Lung (tissue), 12 donors: ENCODE measurements around the gene VEZT. TPM values are rescaled to one million over a fixed set of nuclear protein-coding genes. Genes with fewer than 3 reads are reported as not detected.

ENCODE experiments used
- ATAC-seq: fragments of 200-7000 bp; cut with Tn5 transposase; one replicate; pipeline ENCODE4 v1.9.1; 2020; ENCODE audit warnings: moderate number of reproducible peaks; ENCODE audit not compliant: insufficient read depth, low FRiP score
- DNase-seq, 3 donors: peaks; one replicate each; pipeline ENCODE4 v3.0.0-alpha.2; 2013 to 2017
- H3K27ac ChIP-seq, 2 donors: one replicate each; pipeline ENCODE4 v1.5.1; 2013; ENCODE audit warnings: mild to moderate bottlenecking in 2 of 2, moderate library complexity in 2 of 2, control low read depth in 1 of 2, inconsistent platforms in 1 of 2, low read depth in 1 of 2, low read length in 1 of 2
- H3K27me3 ChIP-seq, 3 donors: one replicate each; pipeline ENCODE4 v1.5.1; 2013; ENCODE audit warnings: low read length in 2 of 3; ENCODE audit not compliant: control insufficient read depth in 3 of 3, insufficient read depth in 3 of 3
- H3K36me3 ChIP-seq, 4 donors: one replicate each; pipeline ENCODE4 v1.5.1; 2013; ENCODE audit warnings: low read length in 4 of 4, mild to moderate bottlenecking in 1 of 4, moderate library complexity in 1 of 4; ENCODE audit not compliant: control insufficient read depth in 4 of 4, insufficient read depth in 4 of 4
- H3K4me1 ChIP-seq, 5 donors: one replicate each; pipeline ENCODE4 v1.5.1; 2013; ENCODE audit warnings: low read length in 5 of 5, mild to moderate bottlenecking in 2 of 5, moderate library complexity in 1 of 5; ENCODE audit not compliant: control insufficient read depth in 5 of 5, insufficient read depth in 5 of 5
- H3K4me3 ChIP-seq: one replicate; pipeline ENCODE4 v1.5.1; 2013; ENCODE audit warnings: mild to moderate bottlenecking, control low read depth, moderate library complexity
- H3K9ac ChIP-seq, 2 donors: one replicate each; pipeline ENCODE4 v1.5.1; 2013; ENCODE audit warnings: low read length in 2 of 2, control low read depth in 1 of 2; ENCODE audit not compliant: insufficient read depth in 1 of 2
- H3K9me3 ChIP-seq, 4 donors: one replicate each; pipeline ENCODE4 v1.5.1; 2013; ENCODE audit warnings: low read length in 3 of 4, mild to moderate bottlenecking in 1 of 4, moderate library complexity in 1 of 4; ENCODE audit not compliant: control insufficient read depth in 4 of 4, insufficient read depth in 3 of 4
- WGBS, 2 donors: extraction: QIAGEN DNeasy Blood & Tissue Kit; methylation state at CpG; one replicate each; pipeline ENCODE4 v1.1.7; 2013; 5-methylcytosine and 5-hydroxymethylcytosine counted together
- polyA plus RNA-seq, 2 donors: library from polyadenylated mRNA; stranded (reverse); fragments of 200-250 nt; gene quantifications; one replicate each; pipeline ENCODE4 v1.2.1, GENCODE V29; 2013
- total RNA-seq, 2 donors: library from RNA; depleted of rRNA in 1 of 2; stranded (reverse); fragments of >200 nt in 1 of 2; gene quantifications; one replicate each; pipeline ENCODE4 v1.2.1, GENCODE V29; 2014 to 2021
- TF ChIP-seq, protein P1 (sequence below): IDR thresholded peaks from 2 replicates; pipeline ENCODE4 v1.5.1; 2012; ENCODE audit warnings: mild to moderate bottlenecking; ENCODE audit errors: control extremely low read depth, extremely low read depth
- donor health status: control.
- donor health status: control.
- donor health status: Bipolar disorder and iron deficiency.
- donor health status: healthy.
- donor health status: DM: yes; HTN: yes; CAD: no.

The VEZT gene
- total and polyA plus RNA-seq, 4 donors = 28.6 to 144 (median 47.3) TPM

GRCh38 chr12:95326445-95326844, 108.8 kb downstream of the VEZT start:
- Histone ChIP-seq H3K36me3 (no peaks in the 10 kb centered on the region), H3K27ac (no peak overlapping the region), H3K9ac (no peak overlapping the region), H3K4me3 (no peak overlapping the region), H3K4me1 (peaks cover 0 to 5% (median 0%) of the 10 kb centered on the region in 5 donors), H3K27me3 (no peaks in the 10 kb centered on the region), H3K9me3 (no peaks in the 10 kb centered on the region)
- TF ChIP-seq, protein P1, sequence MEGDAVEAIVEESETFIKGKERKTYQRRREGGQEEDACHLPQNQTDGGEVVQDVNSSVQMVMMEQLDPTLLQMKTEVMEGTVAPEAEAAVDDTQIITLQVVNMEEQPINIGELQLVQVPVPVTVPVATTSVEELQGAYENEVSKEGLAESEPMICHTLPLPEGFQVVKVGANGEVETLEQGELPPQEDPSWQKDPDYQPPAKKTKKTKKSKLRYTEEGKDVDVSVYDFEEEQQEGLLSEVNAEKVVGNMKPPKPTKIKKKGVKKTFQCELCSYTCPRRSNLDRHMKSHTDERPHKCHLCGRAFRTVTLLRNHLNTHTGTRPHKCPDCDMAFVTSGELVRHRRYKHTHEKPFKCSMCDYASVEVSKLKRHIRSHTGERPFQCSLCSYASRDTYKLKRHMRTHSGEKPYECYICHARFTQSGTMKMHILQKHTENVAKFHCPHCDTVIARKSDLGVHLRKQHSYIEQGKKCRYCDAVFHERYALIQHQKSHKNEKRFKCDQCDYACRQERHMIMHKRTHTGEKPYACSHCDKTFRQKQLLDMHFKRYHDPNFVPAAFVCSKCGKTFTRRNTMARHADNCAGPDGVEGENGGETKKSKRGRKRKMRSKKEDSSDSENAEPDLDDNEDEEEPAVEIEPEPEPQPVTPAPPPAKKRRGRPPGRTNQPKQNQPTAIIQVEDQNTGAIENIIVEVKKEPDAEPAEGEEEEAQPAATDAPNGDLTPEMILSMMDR = no peak
- peak in 2 of 3 donors; percentile 42 to 51 for DNase-seq
- ATAC-seq = no peak
- WGBS, 2 donors = 28 to 45% methylated on average over 1 of the region's 1 CpG

- Histone ChIP-seq H3K9ac (no peak overlapping the region), H3K4me3 (no peak overlapping the region), H3K27ac (no peak overlapping the region), H3K4me1 (peaks cover 0 to 5% (median 0%) of the 10 kb centered on the region in 5 donors), H3K36me3 (no peaks in the 10 kb centered on the region), H3K27me3 (no peaks in the 10 kb centered on the region), H3K9me3 (no peaks in the 10 kb centered on the region)
- TF ChIP-seq, protein P1 = no peak
- no peak for ATAC-seq
- DNase-seq = no peak
- WGBS, 2 donors = 86 to 91% methylated on average over 5 of the region's 5 CpGs
Measured at GRCh38 chr12:95326855-95327254, 109.2 kb downstream of the VEZT start.

GRCh38 chr12:95328708-95329107, 111.1 kb downstream of the VEZT start:
- DNase-seq = no peak
- Histone ChIP-seq H3K4me3 (no peak overlapping the region), H3K9me3 (no peaks in the 10 kb centered on the region), H3K27ac (no peak overlapping the region), H3K36me3 (no peaks in the 10 kb centered on the region), H3K9ac (no peak overlapping the region), H3K4me1 (peaks cover 0 to 5% (median 0%) of the 10 kb centered on the region in 5 donors), H3K27me3 (no peaks in the 10 kb centered on the region)
- ATAC-seq = no peak
- TF ChIP-seq, protein P1 = no peak

GRCh38 chr12:95335948-95336347, 118.3 kb downstream of the VEZT start:
- H3K36me3 ChIP-seq = no peaks in the 10 kb centered on the region
- H3K27me3 ChIP-seq = no peaks in the 10 kb centered on the region
- DNase-seq (no peak), ATAC-seq (no peak)
- H3K27ac ChIP-seq = peak overlapping the region; percentile 4 to 73
- no peaks in the 10 kb centered on the region for H3K9me3 ChIP-seq
- H3K4me1 ChIP-seq = peaks cover 0 to 6% (median 0%) of the 10 kb centered on the region in 5 donors
- H3K4me3 ChIP-seq = no peak overlapping the region
- TF ChIP-seq, protein P1 = no peak
- H3K9ac ChIP-seq = peak overlapping the region in 1 of 2 donors; percentile 43
- WGBS, 2 donors = 44 to 73% methylated on average over 4 of the region's 4 CpGs
